IMR-90 (cell line): Measurements from ENCODE around the gene ARPC1A. TPM values are rescaled to one million over a fixed set of nuclear protein-coding genes. Genes with fewer than 3 reads are reported as not detected.

Experiments
- ATAC-seq: fragments of 200-7000 bp; cut with Tn5 transposase; 2 replicates; pipeline ENCODE4 v1.9.1; 2020; ENCODE audit warnings: low read depth, mild to moderate bottlenecking, moderate library complexity
- BruUV-seq: library from RNA; stranded (reverse); fragments of 400-500 nt; replicated peaks from 2 replicates; lab custom pipeline; 2021; lab: Mats Ljungman, UMichigan
- CTCF ChIA-PET: fragments of 300-600 bp; formaldehyde crosslinking; extraction: SDS; loops from one replicate; lab custom pipeline; 2021; ENCODE audit warnings: antibody characterized with exemption; lab: Yijun Ruan, JAX
- POLR2A ChIA-PET: fragments of 300-600 bp; sonication (Branson Sonifier 250); formaldehyde crosslinking; loops from one replicate; lab custom pipeline; 2022; ENCODE audit warnings: antibody characterized with exemption; ENCODE audit not compliant: unreplicated experiment; lab: Charles Lee
- DNase-seq: peaks from one replicate; pipeline ENCODE4 v3.0.0; 2013
- H2AFZ ChIP-seq: replicated peaks from 2 replicates; pipeline ENCODE3; 2013; ENCODE audit warnings: low read length, mild to moderate bottlenecking; ENCODE audit not compliant: poor library complexity
- H2AK5ac ChIP-seq: 2 replicates; pipeline ENCODE4 v1.6.1; 2013; ENCODE audit warnings: low read depth, low read length, inconsistent platforms
- H2AK9ac ChIP-seq: replicated peaks from 2 replicates; pipeline ENCODE3; 2013; ENCODE audit warnings: mild to moderate bottlenecking, low read depth, low read length, moderate library complexity; ENCODE audit not compliant: poor library complexity
- H2BK120ac ChIP-seq: 2 replicates; pipeline ENCODE4 v1.6.1; 2013; ENCODE audit warnings: low read depth, low read length, inconsistent platforms
- H2BK15ac ChIP-seq: 3 replicates; pipeline ENCODE4 v1.6.1; 2013; ENCODE audit warnings: low read depth, low read length, inconsistent platforms
- H2BK20ac ChIP-seq: 2 replicates; pipeline ENCODE4 v1.6.1; 2013; ENCODE audit warnings: low read depth, mild to moderate bottlenecking, inconsistent platforms, low read length, moderate library complexity
- H2BK5ac ChIP-seq: 2 replicates; pipeline ENCODE4 v1.6.1; 2013; ENCODE audit warnings: mild to moderate bottlenecking, low read depth, low read length, inconsistent platforms; ENCODE audit not compliant: poor library complexity, severe bottlenecking
- H3K14ac ChIP-seq: replicated peaks from 2 replicates; pipeline ENCODE4 v1.6.1; 2013; ENCODE audit warnings: low read depth, low read length, inconsistent platforms
- H3K18ac ChIP-seq: 2 replicates; pipeline ENCODE4 v1.6.1; 2013; ENCODE audit warnings: low read depth, low read length, control low read depth
- H3K23ac ChIP-seq: 2 replicates; pipeline ENCODE4 v1.6.1; 2013; ENCODE audit warnings: low read depth, low read length, inconsistent platforms
- H3K27ac ChIP-seq: 2 replicates; pipeline ENCODE4 v1.5.1; 2013; ENCODE audit warnings: mild to moderate bottlenecking, control low read depth, low read length; ENCODE audit not compliant: insufficient read depth
- H3K27me3 ChIP-seq: 2 replicates; pipeline ENCODE4 v1.6.1; 2013; ENCODE audit warnings: low read length; ENCODE audit not compliant: control insufficient read depth, insufficient read depth
- H3K36me3 ChIP-seq: 2 replicates; pipeline ENCODE4 v1.6.1; 2013; ENCODE audit warnings: low read length, mixed read lengths; ENCODE audit not compliant: control insufficient read depth, insufficient read depth
- H3K4ac ChIP-seq: 2 replicates; pipeline ENCODE4 v1.6.1; 2013; ENCODE audit warnings: low read depth, low read length, inconsistent platforms
- H3K4me1 ChIP-seq: 2 replicates; pipeline ENCODE4 v1.6.1; 2013; ENCODE audit warnings: low read length, mixed read lengths; ENCODE audit not compliant: control insufficient read depth, insufficient read depth
- H3K4me2 ChIP-seq: 2 replicates; pipeline ENCODE4 v1.6.1; 2013; ENCODE audit warnings: low read depth, mild to moderate bottlenecking, control low read depth, low read length, moderate library complexity
- H3K4me3 ChIP-seq: 2 replicates; pipeline ENCODE4 v1.5.1; 2013; ENCODE audit warnings: low read depth, mild to moderate bottlenecking, control low read depth, low read length, moderate library complexity; ENCODE audit not compliant: insufficient read depth
- H3K56ac ChIP-seq: 2 replicates; pipeline ENCODE4 v1.6.1; 2013; ENCODE audit warnings: low read length, inconsistent platforms; ENCODE audit not compliant: insufficient read depth; ENCODE audit errors: extremely low read depth
- H3K79me1 ChIP-seq, 2 experiments: 2 replicates each; pipeline ENCODE4 v1.6.1; 2013; ENCODE audit warnings: low read length in 2 of 2, inconsistent platforms in 1 of 2, low read depth in 1 of 2
- H3K9ac ChIP-seq: 2 replicates; pipeline ENCODE4 v1.6.1; 2013; ENCODE audit warnings: low read depth, low read length, control low read depth
- H3K9me1 ChIP-seq: 2 replicates; pipeline ENCODE4 v1.6.1; 2013; ENCODE audit warnings: low read length, inconsistent platforms; ENCODE audit not compliant: insufficient read depth
- H3K9me3 ChIP-seq: 2 replicates; pipeline ENCODE4 v1.6.1; 2013; ENCODE audit warnings: low read length; ENCODE audit not compliant: control insufficient read depth, insufficient read depth
- H4K20me1 ChIP-seq: 2 replicates; pipeline ENCODE4 v1.6.1; 2013; ENCODE audit warnings: low read length, inconsistent platforms; ENCODE audit not compliant: insufficient read depth
- H4K5ac ChIP-seq: 2 replicates; pipeline ENCODE4 v1.6.1; 2013; ENCODE audit warnings: mild to moderate bottlenecking, low read depth, low read length, control low read depth
- H4K8ac ChIP-seq, 2 experiments: 2 replicates each; pipeline ENCODE4 v1.6.1; 2013; ENCODE audit warnings: low read depth in 2 of 2, low read length in 2 of 2, control low read depth in 1 of 2, inconsistent platforms in 1 of 2
- H4K91ac ChIP-seq: 2 replicates; pipeline ENCODE4 v1.6.1; 2013; ENCODE audit warnings: low read depth, low read length, inconsistent platforms; ENCODE audit not compliant: insufficient read depth
- CEBPB ChIP-seq: IDR thresholded peaks from 2 replicates; pipeline ENCODE4 v1.6.1; 2012; ENCODE audit warnings: low read depth, low read length, improper control_type of control experiment
- CHD1 ChIP-seq: IDR thresholded peaks from 2 replicates; pipeline ENCODE4 v1.6.1; 2012; ENCODE audit warnings: low read depth, low read length, improper control_type of control experiment
- FOS ChIP-seq: fragments of 150-350 bp; IDR thresholded peaks from 2 replicates; pipeline ENCODE4 v1.6.1; 2016; ENCODE audit warnings: low read depth, low read length
- MAFK ChIP-seq: IDR thresholded peaks from 2 replicates; pipeline ENCODE4 v1.6.1; 2012; ENCODE audit warnings: low read depth, low read length, improper control_type of control experiment
- MXI1 ChIP-seq: IDR thresholded peaks from 2 replicates; pipeline ENCODE4 v1.6.1; 2012; ENCODE audit warnings: low read depth, mild to moderate bottlenecking, low read length, moderate library complexity, borderline replicate concordance
- NFE2L2 ChIP-seq: fragments of 150-350 bp; IDR thresholded peaks from 2 replicates; pipeline ENCODE4 v1.6.1; 2016; ENCODE audit warnings: low read depth, mild to moderate bottlenecking, low read length
- RCOR1 ChIP-seq: IDR thresholded peaks from 2 replicates; pipeline ENCODE4 v1.6.1; 2012; ENCODE audit warnings: mild to moderate bottlenecking, low read length, improper control_type of control experiment; ENCODE audit not compliant: insufficient replicate concordance
- RFX5 ChIP-seq: IDR thresholded peaks from 2 replicates; pipeline ENCODE4 v1.8.0; 2012; ENCODE audit warnings: low read depth, mild to moderate bottlenecking, low read length, moderate library complexity
- WGBS, 2 experiments: methylation state at CpG; one replicate each; pipeline versions ENCODE4 v1.1.5 to v1.1.7; 2013; ENCODE audit warnings: missing lambda C conversion rate in 2 of 2; ENCODE audit not compliant: insufficient read length in 1 of 2; ENCODE audit errors: extremely low coverage in 2 of 2; 5-methylcytosine and 5-hydroxymethylcytosine counted together
- dilution Hi-C: fragments of 300-500 bp; cut with HindIII; formaldehyde crosslinking; loops from one replicate; pipeline ENCODE4 v1.14.3; 2018; ENCODE audit warnings: low sequenced_read_pairs; ENCODE audit not compliant: unreplicated experiment
- in situ Hi-C: fragments of 300-500 bp; cut with MboI; formaldehyde crosslinking; loops from 3 replicates; pipeline ENCODE4 v1.14.3; 2019; ENCODE audit warnings: low sequenced_read_pairs, inconsistent platforms, mixed read lengths
- intact Hi-C: fragments of 100-400 bp; cut with micrococcal nuclease; formaldehyde crosslinking; loops from 2 replicates; pipeline ENCODE4 v1.10.0; 2022
- polyA plus RNA-seq, 3 experiments: library from polyadenylated mRNA; depleted of rRNA; stranded (reverse); fragments of >200 nt; gene quantifications; 2 replicates each; pipeline ENCODE4 v1.2.3, GENCODE V29; 2012; ENCODE audit warnings: low replicate concordance in 1 of 3
- total RNA-seq: library from RNA; depleted of rRNA; stranded (reverse); fragments of >200 nt; gene quantifications from 2 replicates; pipeline ENCODE4 v1.2.3, GENCODE V29; 2012
- TF ChIP-seq, protein P1 (sequence below): fragments of 150-350 bp; IDR thresholded peaks from 2 replicates; pipeline ENCODE4 v1.6.1; 2016; ENCODE audit warnings: low read depth, mild to moderate bottlenecking, low read length, moderate library complexity, borderline replicate concordance
- TF ChIP-seq, protein P2 (sequence below): conservative IDR thresholded peaks from 2 replicates; pipeline ENCODE4 v1.5.1; 2012; ENCODE audit warnings: mild to moderate bottlenecking, low read depth, low read length, improper control_type of control experiment

Gene ARPC1A
- total and polyA plus RNA-seq, 2 of the 4 experiments (the other 2 are of a cell fraction) = 253 to 327 TPM

DNA sequence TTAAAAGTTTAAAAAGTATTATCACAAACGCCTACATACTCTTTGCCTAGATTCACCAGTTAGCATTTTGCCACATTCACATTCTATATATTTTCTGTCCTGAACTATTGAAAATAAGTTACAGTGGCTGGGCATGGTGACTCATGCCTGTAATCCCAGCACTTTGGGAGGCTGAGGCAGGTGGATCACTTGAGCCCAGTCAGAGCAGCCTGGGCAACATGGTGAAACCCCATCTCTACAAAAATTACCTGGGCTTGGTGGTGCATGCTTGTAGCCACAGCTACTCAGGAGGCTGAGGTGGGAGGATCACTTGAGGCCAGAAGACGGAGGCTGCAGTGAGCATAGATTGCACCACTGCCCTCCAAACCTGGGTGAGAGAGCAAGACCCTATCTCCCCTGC, 5.3 kb downstream of the ARPC1A start:
- Histone ChIP-seq H4K91ac (no peak overlapping the region; the same call in 1 of the 2 replicates), H2AFZ (no peak overlapping the region), H3K4me1 (peaks cover 6% of the 10 kb centered on the region), H2AK9ac (peak overlapping the region; percentile 70), H3K4me2 (peak overlapping the region; percentile 40; the same call in 1 of the 2 replicates), H3K9ac (peak overlapping the region; percentile 11; the same call in 1 of the 2 replicates), H3K4me3 (no peak overlapping the region), H2BK120ac (no peak overlapping the region), H3K79me1 (peaks cover 8 to 42% of the 10 kb centered on the region in 2 experiments), H4K5ac (no peak overlapping the region), H3K9me3 (no peaks in the 10 kb centered on the region), H3K56ac (no peak overlapping the region), H3K18ac (0 out of 2 replicates have a peak overlapping the region, but pooled peaks have one; percentile 10), H3K14ac (no peak overlapping the region), H3K27ac (peak overlapping the region; percentile 63), H4K8ac (peak overlapping the region in 1 of 2 experiments; percentile 67; a peak in 1 of 4 replicates), H3K9me1 (peaks cover 6% of the 10 kb centered on the region; the same call in 1 of the 2 replicates), H3K23ac (no peak overlapping the region), H2AK5ac (peak overlapping the region; percentile 70; the same call in 1 of the 2 replicates), H2BK20ac (no peak overlapping the region), H3K27me3 (no peaks in the 10 kb centered on the region), H3K4ac (peak overlapping the region; percentile 23), H3K36me3 (peaks cover 6% of the 10 kb centered on the region), H2BK5ac (peak overlapping the region; percentile 84), H2BK15ac (0 out of 3 replicates have a peak overlapping the region, but pooled peaks have one; percentile 31), H4K20me1 (peaks cover 47% of the 10 kb centered on the region)
- ATAC-seq (peak; percentile 24; the same call in 1 of the 2 replicates), DNase-seq (no peak)
- 100% methylated on average over 1 of the region's 2 CpGs; no CpG with 5 or more reads in 1 of the 2 experiments for WGBS, 2 experiments
- in situ Hi-C loops (no loop called here), intact Hi-C loops (no loop called here), dilution Hi-C loops (no loop called here)
- POLR2A ChIA-PET = no interaction called here
- BruUV-seq = no TSS peak
- TF ChIP-seq FOS (no peak; the same call in 1 of the 2 replicates), MXI1 (no peak), NFE2L2 (no peak), MAFK (no peak), CHD1 (no peak), RCOR1 (no peak), RFX5 (no peak), CEBPB (no peak)
- TF ChIP-seq, protein P1, sequence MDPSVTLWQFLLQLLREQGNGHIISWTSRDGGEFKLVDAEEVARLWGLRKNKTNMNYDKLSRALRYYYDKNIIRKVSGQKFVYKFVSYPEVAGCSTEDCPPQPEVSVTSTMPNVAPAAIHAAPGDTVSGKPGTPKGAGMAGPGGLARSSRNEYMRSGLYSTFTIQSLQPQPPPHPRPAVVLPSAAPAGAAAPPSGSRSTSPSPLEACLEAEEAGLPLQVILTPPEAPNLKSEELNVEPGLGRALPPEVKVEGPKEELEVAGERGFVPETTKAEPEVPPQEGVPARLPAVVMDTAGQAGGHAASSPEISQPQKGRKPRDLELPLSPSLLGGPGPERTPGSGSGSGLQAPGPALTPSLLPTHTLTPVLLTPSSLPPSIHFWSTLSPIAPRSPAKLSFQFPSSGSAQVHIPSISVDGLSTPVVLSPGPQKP = no peak
- TF ChIP-seq, protein P2, sequence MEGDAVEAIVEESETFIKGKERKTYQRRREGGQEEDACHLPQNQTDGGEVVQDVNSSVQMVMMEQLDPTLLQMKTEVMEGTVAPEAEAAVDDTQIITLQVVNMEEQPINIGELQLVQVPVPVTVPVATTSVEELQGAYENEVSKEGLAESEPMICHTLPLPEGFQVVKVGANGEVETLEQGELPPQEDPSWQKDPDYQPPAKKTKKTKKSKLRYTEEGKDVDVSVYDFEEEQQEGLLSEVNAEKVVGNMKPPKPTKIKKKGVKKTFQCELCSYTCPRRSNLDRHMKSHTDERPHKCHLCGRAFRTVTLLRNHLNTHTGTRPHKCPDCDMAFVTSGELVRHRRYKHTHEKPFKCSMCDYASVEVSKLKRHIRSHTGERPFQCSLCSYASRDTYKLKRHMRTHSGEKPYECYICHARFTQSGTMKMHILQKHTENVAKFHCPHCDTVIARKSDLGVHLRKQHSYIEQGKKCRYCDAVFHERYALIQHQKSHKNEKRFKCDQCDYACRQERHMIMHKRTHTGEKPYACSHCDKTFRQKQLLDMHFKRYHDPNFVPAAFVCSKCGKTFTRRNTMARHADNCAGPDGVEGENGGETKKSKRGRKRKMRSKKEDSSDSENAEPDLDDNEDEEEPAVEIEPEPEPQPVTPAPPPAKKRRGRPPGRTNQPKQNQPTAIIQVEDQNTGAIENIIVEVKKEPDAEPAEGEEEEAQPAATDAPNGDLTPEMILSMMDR = no peak
- CTCF ChIA-PET = no interaction called here
